ENCODE measurements around the gene ORAI3.

DNA sequence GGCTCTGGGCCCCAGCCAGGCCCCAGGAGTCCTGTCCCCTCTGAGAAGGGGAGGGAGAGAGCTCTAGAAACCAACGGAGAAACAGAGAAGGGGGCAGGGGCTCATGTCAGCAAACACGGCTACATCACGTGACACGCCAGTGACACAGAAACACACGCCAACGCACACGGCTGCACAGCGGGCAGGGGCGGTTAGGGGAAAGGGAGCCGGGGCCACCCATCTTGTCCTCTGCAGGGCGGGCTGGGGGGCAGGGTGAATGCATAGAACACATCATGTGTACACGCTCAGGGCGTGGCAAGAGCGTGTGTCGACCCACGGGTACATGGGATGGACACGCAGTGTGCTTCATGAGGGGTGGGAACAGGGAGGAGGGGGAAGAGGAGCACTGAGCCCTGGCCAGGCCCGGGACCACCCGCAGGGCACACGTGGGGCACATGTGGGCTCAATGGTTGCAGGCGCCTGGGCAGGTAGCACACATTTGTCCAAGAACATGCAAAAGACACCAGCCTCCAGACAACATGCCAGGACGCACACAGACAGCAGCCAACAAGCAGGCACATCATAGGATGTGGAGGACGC, 40.7 kb downstream of the ORAI3 start:
- TF ChIP-seq EZH2 (IDR thresholded peaks at IDR 0.05; ENCODE audit: insufficient read depth, poor library complexity, severe bottlenecking) (no peak), EZH2phosphoT487 (IDR thresholded peaks at IDR 0.05; ENCODE audit: insufficient read depth, low read depth) (no peak)

Data from GM23248 (cell line).